HepG2 (cell line): ENCODE measurements around the gene TK1. TPM values are rescaled to one million over a fixed set of nuclear protein-coding genes. Genes with fewer than 3 reads are reported as not detected.

Experiments used
- ARNTL ChIP-seq: sonication (generic); formaldehyde crosslinking; IDR thresholded peaks from 2 replicates; pipeline ENCODE4 v1.4.0; 2020; ENCODE audit warnings: mild to moderate bottlenecking, missing genetic modification reagents
- FOXA3 ChIP-seq: IDR thresholded peaks from 2 replicates; pipeline ENCODE4 v1.6.1; 2016; ENCODE audit warnings: missing genetic modification reagents, missing compliant biosample characterization
- JUND ChIP-seq: sonication (generic); formaldehyde crosslinking; IDR thresholded peaks from 2 replicates; pipeline ENCODE4 v1.8.0; 2022; ENCODE audit warnings: mild to moderate bottlenecking, missing genetic modification reagents
- KDM4B ChIP-seq: sonication (generic); formaldehyde crosslinking; IDR thresholded peaks from 2 replicates; pipeline ENCODE4 v1.4.0; 2020; ENCODE audit warnings: missing genetic modification reagents
- LCORL ChIP-seq, 2 experiments: fragments of 450-650 bp in 1 of 2; sonication (generic) in 1 of 2; formaldehyde crosslinking in 1 of 2; IDR thresholded peaks; 2 replicates each; pipeline versions ENCODE4 v1.5.0 to v1.6.1; 2017 to 2020; ENCODE audit warnings: antibody characterized with exemption in 1 of 2, missing genetic modification reagents in 1 of 2
- MIER2 ChIP-seq: IDR thresholded peaks from 2 replicates; pipeline ENCODE4 v1.6.1; 2016; ENCODE audit warnings: missing biosample characterization, missing genetic modification reagents
- MYC ChIP-seq: sonication (generic); formaldehyde crosslinking; IDR thresholded peaks from 2 replicates; pipeline ENCODE4 v1.9.0; 2021; ENCODE audit warnings: missing genetic modification reagents, borderline replicate concordance
- POGZ ChIP-seq: sonication (generic); formaldehyde crosslinking; IDR thresholded peaks from 2 replicates; pipeline ENCODE4 v1.4.0; 2020; ENCODE audit warnings: mild to moderate bottlenecking, missing genetic modification reagents
- PPARG ChIP-seq: conservative IDR thresholded peaks from 2 replicates; pipeline ENCODE4 v1.6.1; 2016; ENCODE audit warnings: missing biosample characterization, missing genetic modification reagents
- RAD21 ChIP-seq: fragments of 450-650 bp; formaldehyde crosslinking; IDR thresholded peaks from 2 replicates; pipeline ENCODE4 v1.5.0; 2020; ENCODE audit warnings: mild to moderate bottlenecking
- RBM39 ChIP-seq: fragments of 200-400 bp; formaldehyde crosslinking; IDR thresholded peaks from one replicate; pipeline ENCODE4 v1.6.1; 2018; ENCODE audit warnings: antibody characterized with exemption, mild to moderate bottlenecking, low read depth, low read length; ENCODE audit not compliant: poor library complexity, severe bottlenecking
- REL ChIP-seq: sonication (generic); formaldehyde crosslinking; conservative IDR thresholded peaks from 2 replicates; pipeline ENCODE4 v1.8.0; 2022; ENCODE audit warnings: mild to moderate bottlenecking, missing genetic modification reagents, moderate library complexity
- SALL1 ChIP-seq: sonication (generic); formaldehyde crosslinking; IDR thresholded peaks from 2 replicates; pipeline ENCODE4 v1.8.0; 2022; ENCODE audit warnings: mild to moderate bottlenecking, missing genetic modification reagents
- TEAD3 ChIP-seq: optimal IDR thresholded peaks from 2 replicates; pipeline ENCODE3; 2016; ENCODE audit warnings: borderline replicate concordance
- TFE3 ChIP-seq: IDR thresholded peaks from 2 replicates; pipeline ENCODE4 v1.6.1; 2016
- THAP11 ChIP-seq: IDR thresholded peaks from 2 replicates; pipeline ENCODE4 v1.6.1; 2016; ENCODE audit warnings: missing biosample characterization, missing genetic modification reagents
- ZBTB43 ChIP-seq: sonication (generic); formaldehyde crosslinking; conservative IDR thresholded peaks from 2 replicates; pipeline ENCODE4 v1.4.0; 2020; ENCODE audit warnings: missing genetic modification reagents
- ZFP41 ChIP-seq: sonication (generic); formaldehyde crosslinking; IDR thresholded peaks from 2 replicates; pipeline ENCODE4 v1.4.0; 2020; ENCODE audit warnings: mild to moderate bottlenecking, missing genetic modification reagents, borderline replicate concordance
- ZMAT3 ChIP-seq: sonication (generic); formaldehyde crosslinking; conservative IDR thresholded peaks from 2 replicates; pipeline ENCODE4 v1.7.0; 2021; ENCODE audit warnings: missing genetic modification reagents
- ZMYM3 ChIP-seq: sonication (generic); formaldehyde crosslinking; IDR thresholded peaks from 2 replicates; pipeline ENCODE4 v1.5.1; 2020; ENCODE audit warnings: mild to moderate bottlenecking, missing genetic modification reagents
- ZNF124 ChIP-seq: sonication (generic); formaldehyde crosslinking; IDR thresholded peaks from 2 replicates; pipeline ENCODE4 v1.4.0; 2020; ENCODE audit warnings: missing genetic modification reagents
- ZNF350 ChIP-seq: sonication (generic); formaldehyde crosslinking; IDR thresholded peaks from 2 replicates; pipeline ENCODE4 v1.4.0; 2020; ENCODE audit warnings: mild to moderate bottlenecking, low read depth, missing genetic modification reagents, borderline replicate concordance
- ZNF501 ChIP-seq: sonication (generic); formaldehyde crosslinking; IDR thresholded peaks from 2 replicates; pipeline ENCODE4 v1.5.1; 2020; ENCODE audit warnings: mild to moderate bottlenecking, moderate library complexity, missing genetic modification reagents
- ZNF567 ChIP-seq: sonication (generic); formaldehyde crosslinking; IDR thresholded peaks from 2 replicates; pipeline ENCODE4 v1.8.1; 2023; ENCODE audit warnings: mild to moderate bottlenecking, missing genetic modification reagents, borderline replicate concordance
- ZNF746 ChIP-seq: sonication (generic); formaldehyde crosslinking; IDR thresholded peaks from 2 replicates; pipeline ENCODE4 v1.8.0; 2022; ENCODE audit warnings: mild to moderate bottlenecking, missing genetic modification reagents
- ZNF891 ChIP-seq: sonication (generic); formaldehyde crosslinking; IDR thresholded peaks from 2 replicates; pipeline ENCODE4 v1.5.0; 2020; ENCODE audit warnings: mild to moderate bottlenecking, missing genetic modification reagents
- polyA plus RNA-seq, 8 experiments: library from polyadenylated mRNA; depleted of rRNA in 3 of 8; stranded (reverse) in 7 of 8; unstranded in 1 of 8; fragments of >200 nt; fragmentation: Illumina TruSeq in 4 of 8; extraction: Trizol in 4 of 8; gene quantifications; 2 replicates each; pipeline versions ENCODE4 v1.2.1 to v1.2.3, GENCODE V29; 2011 to 2016; ENCODE audit warnings: low read depth in 4 of 8, missing spikeins in 1 of 8, mixed read lengths in 1 of 8; ENCODE audit not compliant: insufficient read depth in 1 of 8
- total RNA-seq, 5 experiments: library from RNA; depleted of rRNA; stranded (reverse); fragments of >200 nt; fragmentation: Illumina TruSeq; extraction: Trizol; gene quantifications; 2 replicates each; pipeline ENCODE4 v1.2.3, GENCODE V29; 2016; ENCODE audit warnings: low read depth in 1 of 5
- TF ChIP-seq, protein P1 (sequence below): sonication (generic); formaldehyde crosslinking; IDR thresholded peaks from 2 replicates; pipeline ENCODE4 v1.4.0; 2020; ENCODE audit warnings: low read depth, mild to moderate bottlenecking, missing genetic modification reagents

Gene TK1
- total and polyA plus RNA-seq, 2 of the 13 experiments (the other 11 are each of a cell fraction or from before 2014, with no cell fraction given) = 45.0 to 96.0 TPM

DNA sequence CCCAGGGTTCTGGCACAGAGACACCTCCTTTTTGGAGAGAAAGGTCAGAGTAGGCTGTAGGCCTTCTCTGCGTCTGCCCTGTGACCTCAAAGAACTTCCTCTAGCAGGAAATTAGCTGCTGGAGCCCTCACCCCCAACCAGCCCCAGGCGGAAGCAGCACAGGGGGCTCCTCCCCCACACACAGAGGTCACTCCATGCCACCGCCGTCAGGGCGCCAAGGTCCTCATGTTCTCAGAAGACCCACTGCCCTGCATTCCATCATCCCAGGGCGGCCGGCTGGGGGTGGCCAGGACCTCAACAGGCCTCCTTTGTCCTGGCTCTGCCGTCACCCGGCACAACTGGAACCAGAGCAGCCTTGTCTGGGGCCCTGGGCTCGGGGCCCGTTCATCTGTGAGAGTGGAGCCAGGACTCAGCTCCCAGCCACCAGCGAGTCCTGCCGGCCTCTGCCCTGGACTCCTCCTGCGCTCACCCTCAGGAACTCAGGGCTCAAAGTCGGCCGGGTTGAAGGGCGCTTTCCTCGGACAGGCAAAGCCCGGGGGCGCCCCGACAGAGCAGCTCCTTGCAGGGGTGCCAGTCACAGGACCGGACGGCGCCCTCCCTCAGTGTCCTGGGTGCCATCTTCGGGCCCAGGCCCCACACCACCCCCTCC, 59.5 kb downstream of the TK1 start (continued):
- TF ChIP-seq, protein P1, sequence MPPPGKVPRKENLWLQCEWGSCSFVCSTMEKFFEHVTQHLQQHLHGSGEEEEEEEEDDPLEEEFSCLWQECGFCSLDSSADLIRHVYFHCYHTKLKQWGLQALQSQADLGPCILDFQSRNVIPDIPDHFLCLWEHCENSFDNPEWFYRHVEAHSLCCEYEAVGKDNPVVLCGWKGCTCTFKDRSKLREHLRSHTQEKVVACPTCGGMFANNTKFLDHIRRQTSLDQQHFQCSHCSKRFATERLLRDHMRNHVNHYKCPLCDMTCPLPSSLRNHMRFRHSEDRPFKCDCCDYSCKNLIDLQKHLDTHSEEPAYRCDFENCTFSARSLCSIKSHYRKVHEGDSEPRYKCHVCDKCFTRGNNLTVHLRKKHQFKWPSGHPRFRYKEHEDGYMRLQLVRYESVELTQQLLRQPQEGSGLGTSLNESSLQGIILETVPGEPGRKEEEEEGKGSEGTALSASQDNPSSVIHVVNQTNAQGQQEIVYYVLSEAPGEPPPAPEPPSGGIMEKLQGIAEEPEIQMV = peak; percentile 67
- TF ChIP-seq ZNF124 (peak; percentile 62; the same call in 1 of the 2 replicates), ZBTB43 (CRISPR knock-in tag) (0 out of 2 replicates have a peak, but pooled peaks have one; percentile 7), ZNF891 (CRISPR knock-in tag) (peak; percentile 68; the same call in 1 of the 2 replicates), PPARG (CRISPR knock-in tag) (peak; percentile 91), FOXA3 (CRISPR knock-in tag) (peak; percentile 62), LCORL (IDR thresholded peaks at IDR 0.05) (no peak), LCORL (CRISPR knock-in tag; IDR thresholded peaks at IDR 0.05) (peak; percentile 92), SALL1 (CRISPR knock-in tag) (peak; percentile 77), THAP11 (peak; percentile 74), POGZ (CRISPR knock-in tag) (0 out of 2 replicates have a peak, but pooled peaks have one; percentile 14), REL (CRISPR knock-in tag) (peak; percentile 78; the same call in 1 of the 2 replicates), ZNF746 (CRISPR knock-in tag) (0 out of 2 replicates have a peak, but pooled peaks have one; percentile 7), TEAD3 (peak; percentile 92), TFE3 (CRISPR knock-in tag) (peak; percentile 79), ZNF567 (CRISPR knock-in tag) (no peak), RBM39 (no peak), ZNF501 (CRISPR knock-in tag) (peak; percentile 94), ZMYM3 (peak; percentile 30; the same call in 1 of the 2 replicates), MIER2 (CRISPR knock-in tag) (0 out of 2 replicates have a peak, but pooled peaks have one; percentile 65), KDM4B (peak; percentile 74; the same call in 1 of the 2 replicates), MYC (CRISPR knock-in tag) (peak; percentile 91; the same call in 1 of the 2 replicates), ZFP41 (CRISPR knock-in tag) (peak; percentile 56; the same call in 1 of the 2 replicates), ZMAT3 (CRISPR knock-in tag) (peak; percentile 64; the same call in 1 of the 2 replicates), ZNF350 (CRISPR knock-in tag) (peak; percentile 27; the same call in 1 of the 2 replicates), RAD21 (CRISPR knock-in tag) (peak; percentile 10; the same call in 1 of the 2 replicates), JUND (CRISPR knock-in tag) (no peak), ARNTL (peak; percentile 87)
